ENCODE data around the gene ATF6B.

DNA sequence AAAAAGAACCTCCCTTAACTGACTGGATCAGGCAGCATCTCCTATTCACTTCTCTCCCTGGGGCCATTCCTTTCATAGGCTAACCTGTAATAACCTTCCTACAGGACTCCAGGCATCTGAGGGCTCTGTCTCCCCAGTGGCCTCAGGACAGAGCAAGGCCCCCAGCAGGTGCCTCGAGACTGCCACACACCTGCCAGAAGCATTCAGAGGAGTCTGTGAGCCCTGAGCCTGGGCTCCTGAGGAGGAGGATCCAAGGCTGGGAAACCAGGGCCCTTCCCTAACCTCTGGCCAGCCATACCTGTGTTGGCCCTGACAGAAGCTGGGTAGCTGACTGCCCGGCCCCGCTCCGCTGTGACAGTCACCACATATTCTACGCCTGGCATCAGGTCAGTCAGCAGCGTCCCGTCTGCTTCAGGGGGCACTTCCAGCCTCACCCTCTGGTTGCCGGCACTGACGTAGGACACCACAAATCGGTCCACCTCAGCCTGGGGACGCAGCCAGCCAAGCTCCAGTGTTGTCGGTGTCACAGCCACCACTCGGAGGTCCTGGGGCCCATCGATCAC is 39.5 kb downstream of the ATF6B start:
- TF ChIP-seq TAF1 (IDR thresholded peaks at IDR 0.05; ENCODE audit: low read depth, low read length) (no peak), POLR2A (IDR thresholded peaks at IDR 0.05; ENCODE audit: low read depth, low read length) (no peak)
